HepG2 (cell line): ENCODE measurements around the gene P4HTM. TPM values are rescaled to one million over a fixed set of nuclear protein-coding genes. Genes with fewer than 3 reads are reported as not detected.

Source experiments
- ATAC-seq: fragments of 200-7000 bp; cut with Tn5 transposase; 3 replicates; pipeline ENCODE4 v1.9.1; 2020; ENCODE audit warnings: mild to moderate bottlenecking, moderate library complexity
- BruUV-seq: library from RNA; stranded (reverse); fragments of 400-500 nt; replicated peaks from 2 replicates; lab custom pipeline; 2021; lab: Mats Ljungman, UMichigan
- CTCF ChIA-PET: fragments of 300-600 bp; formaldehyde crosslinking; extraction: SDS; loops from one replicate; lab custom pipeline; 2021; ENCODE audit warnings: low total read pairs, inconsistent platforms, low intra/inter-chr PET ratio; lab: Yijun Ruan, JAX
- POLR2A ChIA-PET: fragments of 350-600 bp; sonication (Branson Sonifier 250); formaldehyde crosslinking; loops from one replicate; lab custom pipeline; 2020; ENCODE audit warnings: antibody characterized with exemption, inconsistent platforms; lab: Yijun Ruan, JAX
- DNase-seq: peaks from one replicate; pipeline ENCODE4 v3.0.0-alpha.2; 2015; ENCODE audit warnings: low spot score
- FAIRE-seq: peaks from 3 replicates; lab custom pipeline; 2011; peaks lifted over from hg19 to GRCh38; lab: Jason Lieb, UNC
- H2AFZ ChIP-seq: one replicate; pipeline ENCODE4 v1.6.1; 2011; ENCODE audit warnings: low read length, inconsistent platforms
- H3K27ac ChIP-seq: fragments of 300-600 bp; 3 replicates; pipeline ENCODE4 v1.8.0; 2011; ENCODE audit warnings: mixed run types, mild to moderate bottlenecking, mixed read lengths, low read length, inconsistent platforms; ENCODE audit not compliant: insufficient read depth; ENCODE audit errors: extremely low read length
- H3K27me3 ChIP-seq, 2 experiments: fragments of 200-600 bp in 1 of 2; 2 replicates in 1 of 2; 3 replicates in 1 of 2; pipeline versions ENCODE4 v1.6.0 to v1.8.0; 2011; ENCODE audit warnings: low read length in 2 of 2, mild to moderate bottlenecking in 2 of 2, moderate library complexity in 2 of 2, inconsistent platforms in 1 of 2; ENCODE audit not compliant: insufficient read depth in 2 of 2, control insufficient read depth in 1 of 2
- H3K36me3 ChIP-seq, 2 experiments: fragments of 200-600 bp in 1 of 2; replicated peaks in 1 of 2; 2 replicates in 1 of 2; 3 replicates in 1 of 2; pipeline versions ENCODE4 v1.5.1 to v1.8.0; 2011; ENCODE audit warnings: low read length in 2 of 2, inconsistent platforms in 1 of 2; ENCODE audit not compliant: insufficient read depth in 2 of 2, control insufficient read depth in 1 of 2
- H3K4me1 ChIP-seq: 2 replicates; pipeline ENCODE4 v1.5.1; 2012; ENCODE audit warnings: low read length, inconsistent platforms; ENCODE audit not compliant: insufficient read depth
- H3K4me2 ChIP-seq: 2 replicates; pipeline ENCODE4 v1.6.0; 2011; ENCODE audit warnings: low read depth, low read length, inconsistent platforms
- H3K4me3 ChIP-seq, 3 experiments: fragments of 200-600 bp in 1 of 3; sonication (generic), shearing (Covaris generic) in 1 of 3; replicated peaks in 1 of 3; 2 replicates each; pipeline ENCODE4 v1.5.1; 2011 to 2016; ENCODE audit warnings: low read length in 3 of 3, inconsistent platforms in 2 of 3, low read depth in 2 of 3, mild to moderate bottlenecking in 2 of 3, control low read depth in 1 of 3, mixed read lengths in 1 of 3; ENCODE audit not compliant: insufficient read depth in 1 of 3
- H3K79me2 ChIP-seq: one replicate; pipeline ENCODE4 v1.6.1; 2011; ENCODE audit warnings: low read length, inconsistent platforms; ENCODE audit not compliant: insufficient read depth
- H3K9ac ChIP-seq: 2 replicates; pipeline ENCODE4 v1.6.0; 2011; ENCODE audit warnings: mild to moderate bottlenecking, low read depth, low read length, inconsistent platforms; ENCODE audit not compliant: insufficient read depth
- H3K9me3 ChIP-seq: 2 replicates; pipeline ENCODE4 v1.5.1; 2012; ENCODE audit warnings: mild to moderate bottlenecking, low read length
- H4K20me1 ChIP-seq: 2 replicates; pipeline ENCODE4 v1.6.0; 2011; ENCODE audit warnings: inconsistent platforms, mild to moderate bottlenecking, low read length, moderate library complexity; ENCODE audit not compliant: insufficient read depth
- POGK ChIP-seq: sonication (generic); formaldehyde crosslinking; conservative IDR thresholded peaks from 2 replicates; pipeline ENCODE4 v1.8.0; 2022; ENCODE audit warnings: mild to moderate bottlenecking, moderate library complexity, missing genetic modification reagents
- POLR2G ChIP-seq: fragments of 200-400 bp; formaldehyde crosslinking; IDR thresholded peaks from 2 replicates; pipeline ENCODE4 v1.6.1; 2018; ENCODE audit warnings: mild to moderate bottlenecking, low read depth, low read length, moderate library complexity
- SMC3 ChIP-seq: IDR thresholded peaks from 2 replicates; pipeline ENCODE4 v1.6.1; 2011; ENCODE audit warnings: low read length, improper control_type of control experiment
- USF2 ChIP-seq, 2 experiments: sonication (generic) in 1 of 2; formaldehyde crosslinking in 1 of 2; IDR thresholded peaks; 2 replicates each; pipeline versions ENCODE4 v1.5.1 to v1.6.1; 2011 to 2020; ENCODE audit warnings: borderline replicate concordance in 1 of 2, low read depth in 1 of 2, low read length in 1 of 2, mild to moderate bottlenecking in 1 of 2, missing genetic modification reagents in 1 of 2, moderate library complexity in 1 of 2
- ZFP91 ChIP-seq: sonication (generic); formaldehyde crosslinking; IDR thresholded peaks from 2 replicates; pipeline ENCODE4 v1.9.0; 2022; ENCODE audit warnings: missing genetic modification reagents, mild to moderate bottlenecking, borderline replicate concordance
- ZNF781 ChIP-seq: sonication (generic); formaldehyde crosslinking; IDR thresholded peaks from 2 replicates; pipeline ENCODE4 v1.5.1; 2020; ENCODE audit warnings: borderline replicate concordance, mild to moderate bottlenecking, missing genetic modification reagents; ENCODE audit errors: not compliant biosample characterization
- ZNF841 ChIP-seq: sonication (generic); formaldehyde crosslinking; IDR thresholded peaks from 2 replicates; pipeline ENCODE4 v1.8.1; 2023; ENCODE audit warnings: missing genetic modification reagents, borderline replicate concordance
- ZNF891 ChIP-seq: sonication (generic); formaldehyde crosslinking; IDR thresholded peaks from 2 replicates; pipeline ENCODE4 v1.5.0; 2020; ENCODE audit warnings: mild to moderate bottlenecking, missing genetic modification reagents
- WGBS: methylation state at CpG from one replicate; pipeline ENCODE4 v1.1.6; 2017; ENCODE audit warnings: low lambda C conversion rate; 5-methylcytosine and 5-hydroxymethylcytosine counted together
- in situ Hi-C: cut with HindIII; loops from 2 replicates; pipeline ENCODE4 v1.10.0; 2017; ENCODE audit warnings: low pct_unique_long_range_greater_than_20kb; ENCODE audit not compliant: extremely low pct_ligation_motif_present
- intact Hi-C: fragments of 100-400 bp; cut with micrococcal nuclease; formaldehyde crosslinking; loops from one replicate; pipeline ENCODE4 v1.10.0; 2022; ENCODE audit not compliant: unreplicated experiment
- polyA plus RNA-seq, 8 experiments: library from polyadenylated mRNA; depleted of rRNA in 3 of 8; stranded (reverse) in 7 of 8; unstranded in 1 of 8; fragments of >200 nt; fragmentation: Illumina TruSeq in 4 of 8; extraction: Trizol in 4 of 8; gene quantifications; 2 replicates each; pipeline versions ENCODE4 v1.2.1 to v1.2.3, GENCODE V29; 2011 to 2016; ENCODE audit warnings: low read depth in 4 of 8, missing spikeins in 1 of 8, mixed read lengths in 1 of 8; ENCODE audit not compliant: insufficient read depth in 1 of 8
- total RNA-seq, 5 experiments: library from RNA; depleted of rRNA; stranded (reverse); fragments of >200 nt; fragmentation: Illumina TruSeq; extraction: Trizol; gene quantifications; 2 replicates each; pipeline ENCODE4 v1.2.3, GENCODE V29; 2016; ENCODE audit warnings: low read depth in 1 of 5

Gene P4HTM
- total and polyA plus RNA-seq, 2 of the 13 experiments (the other 11 are each of a cell fraction or from before 2014, with no cell fraction given) = 0.01 TPM; not detected in 1

- no TSS peak for BruUV-seq
- H3K9ac ChIP-seq = no peak overlapping the region
- ATAC-seq = no peak
- H3K27me3 ChIP-seq = no peaks in the 10 kb centered on the region
- intact Hi-C loops = no loop called here
- POLR2A ChIA-PET = interaction anchor here (0.7 to 12.8 kb wide), 3 partner anchors 17 to 88 kb away, joined by 3 to 280 read pairs (median 42); partner anchors contain the start of genes DALRD3, NDUFAF3 and QRICH1
- 0 out of 2 replicates have a peak, but pooled peaks have one; percentile 10 for TF ChIP-seq ZFP91 (CRISPR knock-in tag)
- no peak for TF ChIP-seq ZNF781 (CRISPR knock-in tag)
- TF ChIP-seq, all 625 proteins: peak for 1
- H3K9me3 ChIP-seq = no peaks in the 10 kb centered on the region
- no peak for DNase-seq
- no peak overlapping the region for H3K27ac ChIP-seq
- no peaks in the 10 kb centered on the region for H3K36me3 ChIP-seq
- H2AFZ ChIP-seq = no peak overlapping the region
- 96% methylated on average over 3 of the region's 3 CpGs for WGBS
- CTCF ChIA-PET = no interaction called here
- peaks cover 75% of the 10 kb centered on the region for H3K4me1 ChIP-seq
- H3K4me2 ChIP-seq = peak overlapping the region; percentile 57; the same call in 1 of the 2 replicates
- no peak for FAIRE-seq
- in situ Hi-C loops = no loop called here
- peaks cover 20% of the 10 kb centered on the region for H3K79me2 ChIP-seq
- H4K20me1 ChIP-seq = peaks cover 8% of the 10 kb centered on the region
- peak overlapping the region in 1 of 3 experiments; percentile 32; a peak in 1 of 6 replicates for H3K4me3 ChIP-seq
These were observed 15.3 kb downstream of the P4HTM start for GRCh38 chr3:49005303-49005680.

- FAIRE-seq (no peak), ATAC-seq (no peak), DNase-seq (no peak)
- 85% methylated on average over 4 of the region's 5 CpGs for WGBS
- Histone ChIP-seq H3K9me3 (no peaks in the 10 kb centered on the region), H3K4me3 (peak overlapping the region; percentile 71 to 88 (median 74); a peak in 5 of 6 replicates), H3K4me2 (peak overlapping the region; percentile 92), H3K4me1 (peaks cover 68% of the 10 kb centered on the region), H3K36me3 (no peaks in the 10 kb centered on the region), H4K20me1 (peaks cover 8% of the 10 kb centered on the region), H2AFZ (no peak overlapping the region), H3K79me2 (peaks cover 20% of the 10 kb centered on the region), H3K27ac (no peak overlapping the region), H3K9ac (peak overlapping the region; percentile 89), H3K27me3 (no peaks in the 10 kb centered on the region)
- CTCF ChIA-PET = no interaction called here
- BruUV-seq = no TSS peak
- intact Hi-C loops (no loop called here), in situ Hi-C loops (no loop called here)
- POLR2A ChIA-PET = interaction anchor here (1.7 to 12.8 kb wide), 7 partner anchors 8 to 266 kb away, joined by 5 to 280 read pairs (median 26); partner anchors contain the start of genes DALRD3, IMPDH2, LAMB2 and NDUFAF3
- TF ChIP-seq SMC3 (no peak), ZNF891 (CRISPR knock-in tag) (no peak), POGK (CRISPR knock-in tag) (no peak), POLR2G (no peak), ZNF841 (CRISPR knock-in tag) (no peak), USF2 (IDR thresholded peaks at IDR 0.05; ENCODE audit: low read depth, low read length) (no peak), USF2 (CRISPR knock-in tag; IDR thresholded peaks at IDR 0.05; ENCODE audit: borderline replicate concordance) (no peak)
These were observed 16.0 kb downstream of the P4HTM start for GRCh38 chr3:49005998-49006397.
